Hepatocyte (in vitro differentiated cells): ENCODE results near the gene CORIN. TPM values are rescaled to one million over a fixed set of nuclear protein-coding genes. Genes with fewer than 3 reads are reported as not detected.
"Not testable (repeated sequence)": the region's sequence is repeated elsewhere in the genome, so short reads cannot be mapped to it uniquely, and the experiment has no call there.

Source experiments
- DNase-seq: peaks from one replicate; pipeline ENCODE4 v3.0.0-alpha.2; 2016; ENCODE audit warnings: low spot score
- H2AFZ ChIP-seq: fragments of 200-600 bp; sonication (generic); 2 replicates; pipeline ENCODE4 v1.6.0; 2016; ENCODE audit warnings: antibody characterized with exemption, mild to moderate bottlenecking
- H3K27ac ChIP-seq: fragments of 200-600 bp; sonication (generic); 2 replicates; pipeline ENCODE4 v1.5.1; 2016; ENCODE audit warnings: mild to moderate bottlenecking
- H3K27me3 ChIP-seq: fragments of 200-600 bp; sonication (generic); 2 replicates; pipeline ENCODE4 v1.6.1; 2016
- H3K36me3 ChIP-seq: fragments of 200-600 bp; sonication (generic); replicated peaks from 2 replicates; pipeline ENCODE4 v1.5.1; 2016; ENCODE audit warnings: low read depth; ENCODE audit not compliant: insufficient read depth
- H3K4me1 ChIP-seq: fragments of 200-600 bp; sonication (generic); 2 replicates; pipeline ENCODE4 v1.5.1; 2016; ENCODE audit warnings: mild to moderate bottlenecking, moderate library complexity; ENCODE audit not compliant: insufficient read depth
- H3K4me2 ChIP-seq: fragments of 200-600 bp; sonication (generic); 2 replicates; pipeline ENCODE4 v1.6.0; 2016
- H3K4me3 ChIP-seq: fragments of 200-600 bp; sonication (generic); 2 replicates; pipeline ENCODE4 v1.5.1; 2016; ENCODE audit warnings: mild to moderate bottlenecking
- H3K79me2 ChIP-seq: fragments of 200-600 bp; sonication (generic); 2 replicates; pipeline ENCODE4 v1.6.0; 2017; ENCODE audit warnings: mild to moderate bottlenecking
- H3K9me2 ChIP-seq: fragments of 200-600 bp; sonication (generic); replicated peaks from 2 replicates; pipeline ENCODE4 v1.6.0; 2017; ENCODE audit warnings: mild to moderate bottlenecking; ENCODE audit not compliant: insufficient read depth
- H3K9me3 ChIP-seq: fragments of 200-600 bp; sonication (generic); 2 replicates; pipeline ENCODE4 v1.5.1; 2016; ENCODE audit warnings: low read depth, mild to moderate bottlenecking
- H4K20me1 ChIP-seq: fragments of 200-600 bp; sonication (generic); 2 replicates; pipeline ENCODE4 v1.6.0; 2016; ENCODE audit warnings: mild to moderate bottlenecking; ENCODE audit not compliant: insufficient read depth, poor library complexity, severe bottlenecking
- CTCF ChIP-seq: fragments of 200-600 bp; sonication (generic); IDR thresholded peaks from 2 replicates; pipeline ENCODE4 v1.5.1; 2016; ENCODE audit warnings: antibody characterized with exemption, mild to moderate bottlenecking; ENCODE audit not compliant: poor library complexity
- EZH2 ChIP-seq: fragments of 200-600 bp; sonication (generic); IDR thresholded peaks from 2 replicates; pipeline ENCODE4 v1.6.1; 2016; ENCODE audit warnings: antibody characterized with exemption, mild to moderate bottlenecking, borderline replicate concordance
- EZH2phosphoT487 ChIP-seq: fragments of 200-600 bp; sonication (generic); IDR thresholded peaks from one replicate; pipeline ENCODE4 v1.6.1; 2018; ENCODE audit warnings: antibody characterized with exemption, mild to moderate bottlenecking, low read depth, moderate library complexity; ENCODE audit not compliant: unreplicated experiment, severe bottlenecking
- WGBS: methylation state at CpG from one replicate; pipeline ENCODE4 v1.1.6; 2016; ENCODE audit warnings: low lambda C conversion rate; ENCODE audit errors: missing lambda C conversion rate; 5-methylcytosine and 5-hydroxymethylcytosine counted together
- polyA plus RNA-seq: library from polyadenylated mRNA; unstranded; fragments of >200 nt; fragmentation: Nextera tagmentation; extraction: Ambion mirVana; gene quantifications from 2 replicates; pipeline ENCODE4 v1.2.1, GENCODE V29; 2016
- total RNA-seq: library from RNA; depleted of rRNA; stranded (reverse); fragments of >200 nt; gene quantifications from 2 replicates; pipeline ENCODE4 v1.2.3, GENCODE V29; 2014

The CORIN gene
- total and polyA plus RNA-seq, 2 experiments from 2014 or later = 0.13 to 0.40 TPM

DNA sequence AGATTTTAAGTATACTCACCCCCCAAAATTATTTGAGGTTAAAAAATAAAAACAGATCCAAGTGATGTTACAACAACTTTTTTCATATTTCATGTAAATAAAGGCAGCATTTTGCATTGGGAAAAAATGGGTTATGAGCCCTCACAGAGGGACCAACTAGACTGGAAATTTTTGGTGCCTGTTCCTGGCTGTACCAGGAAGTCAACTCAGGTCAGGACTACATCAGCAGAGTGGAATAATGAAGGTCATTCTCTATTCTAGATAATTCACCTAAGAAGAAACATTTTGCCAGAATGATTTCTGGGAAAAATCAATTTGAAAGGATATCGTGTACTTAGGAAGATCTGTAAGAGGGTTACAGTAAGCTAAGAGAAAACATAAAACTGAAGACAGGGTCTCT lies 66.8 kb downstream of the CORIN start:
- Histone ChIP-seq H3K4me2 (no peak overlapping the region), H3K27ac (no peak overlapping the region), H4K20me1 (no peaks in the 10 kb centered on the region), H3K27me3 (no peaks in the 10 kb centered on the region), H3K4me3 (no peak overlapping the region), H3K4me1 (no peaks in the 10 kb centered on the region), H3K9me3 (no peaks in the 10 kb centered on the region), H3K36me3 (no peaks in the 10 kb centered on the region), H2AFZ (no peak overlapping the region), H3K9me2 (no peaks in the 10 kb centered on the region), H3K79me2 (no peaks in the 10 kb centered on the region)
- no peak for DNase-seq
- TF ChIP-seq CTCF (no peak), EZH2phosphoT487 (no peak), EZH2 (no peak)
- 100% methylated on average over 1 of the region's 1 CpG for WGBS

- not testable (repeated sequence) for H3K27ac ChIP-seq, H3K27me3 ChIP-seq, H3K36me3 ChIP-seq, H3K4me2 ChIP-seq, H3K4me1 ChIP-seq, H3K9me2 ChIP-seq, H3K4me3 ChIP-seq, H3K79me2 ChIP-seq, DNase-seq, H2AFZ ChIP-seq, H3K9me3 ChIP-seq, H4K20me1 ChIP-seq
- 74% methylated on average over 7 of the region's 7 CpGs for WGBS
Observed at GRCh38 chr4:47767956-47768355, 69.9 kb downstream of the CORIN start.

- H3K36me3 ChIP-seq = no peaks in the 10 kb centered on the region
- H3K9me2 ChIP-seq = no peaks in the 10 kb centered on the region
- H3K4me2 ChIP-seq = no peak overlapping the region
- no peaks in the 10 kb centered on the region for H3K9me3 ChIP-seq
- H3K27me3 ChIP-seq = no peaks in the 10 kb centered on the region
- no peak for DNase-seq
- H4K20me1 ChIP-seq = no peaks in the 10 kb centered on the region
- 88% methylated on average over 6 of the region's 6 CpGs for WGBS
- H3K79me2 ChIP-seq = no peaks in the 10 kb centered on the region
- H2AFZ ChIP-seq = no peak overlapping the region
- TF ChIP-seq EZH2phosphoT487 = no peak
- no peak for TF ChIP-seq EZH2
- no peak for TF ChIP-seq CTCF
- no peak overlapping the region for H3K4me3 ChIP-seq
- no peaks in the 10 kb centered on the region for H3K4me1 ChIP-seq
- no peak overlapping the region for H3K27ac ChIP-seq
Observed at GRCh38 chr4:47763279-47763678, 74.6 kb downstream of the CORIN start.

DNA sequence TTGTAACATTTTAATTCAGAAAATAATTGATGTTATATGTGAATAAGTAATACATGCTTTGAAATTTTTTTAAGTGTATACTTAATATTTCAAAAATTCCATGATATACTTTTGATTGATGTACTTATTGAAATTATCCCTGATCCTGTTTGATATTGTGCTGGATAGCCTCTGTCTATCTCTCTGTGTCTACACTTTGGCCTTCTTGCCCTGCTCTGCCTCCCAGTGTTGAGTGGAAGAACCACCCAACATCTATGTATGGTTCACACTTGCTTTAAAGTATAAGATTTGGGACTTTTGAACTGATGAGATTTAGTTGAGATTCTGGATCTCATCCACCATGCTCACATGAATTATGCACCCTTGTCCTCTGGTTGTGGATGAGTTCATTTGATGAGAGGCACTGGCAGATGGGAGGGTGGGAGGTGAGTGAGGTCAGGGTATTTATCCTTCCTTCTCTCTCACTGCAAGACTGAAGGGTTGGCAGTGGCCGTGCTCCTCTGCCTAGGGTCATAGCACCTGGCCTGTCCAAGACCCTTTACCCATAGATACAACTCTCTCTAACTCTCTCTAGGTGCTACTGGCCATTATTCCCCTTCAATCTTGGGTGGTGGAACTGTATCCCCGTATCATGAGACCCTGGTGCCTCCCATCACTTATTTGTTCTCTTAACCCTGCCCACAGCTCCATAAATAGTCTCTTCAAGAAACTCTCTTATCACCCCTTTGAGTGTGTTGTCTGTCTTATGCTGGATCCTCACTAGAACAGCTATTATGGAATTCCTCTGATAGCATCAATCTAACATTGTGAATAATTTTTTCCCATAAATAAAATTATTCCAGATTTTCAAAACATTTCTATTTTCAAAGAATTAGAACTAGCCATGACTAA lies 75.2 kb downstream of the CORIN start:
- no peak overlapping the region for H3K4me2 ChIP-seq
- H3K36me3 ChIP-seq = no peaks in the 10 kb centered on the region
- no peaks in the 10 kb centered on the region for H4K20me1 ChIP-seq
- no peak for DNase-seq
- H2AFZ ChIP-seq = no peak overlapping the region
- H3K27ac ChIP-seq = no peak overlapping the region
- TF ChIP-seq CTCF = no peak
- no peak for TF ChIP-seq EZH2phosphoT487
- no peak for TF ChIP-seq EZH2
- H3K4me1 ChIP-seq = no peaks in the 10 kb centered on the region
- no peak overlapping the region for H3K4me3 ChIP-seq
- H3K9me2 ChIP-seq = no peaks in the 10 kb centered on the region
- no peaks in the 10 kb centered on the region for H3K27me3 ChIP-seq
- 83% methylated on average over 2 of the region's 2 CpGs for WGBS
- no peaks in the 10 kb centered on the region for H3K79me2 ChIP-seq
- no peaks in the 10 kb centered on the region for H3K9me3 ChIP-seq

GRCh38 chr4:47753316-47753715 lies 84.6 kb downstream of the CORIN start:
- H3K9me3 ChIP-seq, H3K4me3 ChIP-seq, H3K9me2 ChIP-seq, H3K36me3 ChIP-seq, H3K79me2 ChIP-seq, H3K27ac ChIP-seq, DNase-seq, H3K27me3 ChIP-seq, H4K20me1 ChIP-seq, H3K4me2 ChIP-seq, H3K4me1 ChIP-seq, H2AFZ ChIP-seq: not testable (repeated sequence)
- WGBS = 92% methylated on average over 9 of the region's 9 CpGs
